Measurements from ENCODE around the gene AGAP5. TPM values are rescaled to one million over a fixed set of nuclear protein-coding genes. Genes with fewer than 3 reads are reported as not detected.
A peak's percentile ranks its signal among the peaks of the same experiment; 100 is the strongest.
"Not testable (repeated sequence)": the region's sequence is repeated elsewhere in the genome, so short reads cannot be mapped to it uniquely, and the experiment has no call there.

AGAP5 gene
- total RNA-seq, 1 donor from 2014 or later: 4.7 TPM

DNA sequence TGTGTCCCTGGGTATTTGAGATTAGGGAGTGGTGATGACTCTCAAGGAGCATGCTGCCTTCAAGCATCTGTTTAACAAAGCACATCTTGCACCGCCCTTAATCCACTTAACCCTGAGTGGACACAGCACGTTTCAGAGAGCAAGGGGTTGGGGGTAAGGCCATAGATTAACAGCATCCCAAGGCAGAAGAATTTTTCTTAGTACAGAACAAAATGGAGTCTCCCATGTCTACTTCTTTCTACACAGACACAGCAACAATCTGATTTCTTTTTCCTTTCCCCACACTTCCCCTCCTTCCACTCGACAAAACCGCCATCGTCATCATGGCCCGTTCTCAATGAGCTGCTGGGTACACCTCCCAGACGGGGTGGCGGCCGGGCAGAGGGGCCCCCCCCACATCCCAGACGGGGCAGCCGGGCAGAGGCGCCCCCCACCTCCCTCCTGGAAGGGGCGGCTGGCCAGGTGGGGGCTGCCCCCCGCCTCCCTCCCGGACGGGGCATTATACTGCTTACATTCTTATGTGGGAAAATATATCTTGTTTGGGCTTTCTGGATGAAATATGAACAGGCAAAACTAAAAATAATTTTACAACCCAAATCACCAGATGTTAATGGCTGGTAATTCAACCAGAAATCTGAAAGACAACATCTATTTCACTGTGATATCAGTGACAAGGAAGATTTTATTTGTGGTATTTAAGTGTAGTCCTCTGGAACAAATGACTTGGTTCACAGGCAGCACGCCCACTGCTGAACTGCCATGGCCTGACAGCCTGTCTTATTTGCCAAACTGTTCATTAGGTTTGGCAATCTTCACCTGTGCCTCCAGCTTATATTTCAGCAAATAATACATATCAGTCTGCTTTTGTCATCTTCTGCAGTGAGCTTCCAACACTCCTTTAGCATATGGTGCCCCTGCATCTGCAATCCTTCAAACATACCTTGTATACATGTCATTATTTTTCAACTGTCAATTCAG is 17.6 kb upstream of the AGAP5 start:
- peak overlapping the region; percentile 15 for H3K27ac ChIP-seq (ENCODE audit: low read depth, low read length)
- not testable (repeated sequence) for H3K27me3 ChIP-seq (ENCODE audit: control insufficient read depth in 3 of 3, insufficient read depth in 3 of 3, low read length in 3 of 3); H3K4me1 ChIP-seq (ENCODE audit: control insufficient read depth in 3 of 3, insufficient read depth in 3 of 3, low read length in 3 of 3); H3K4me3 ChIP-seq (ENCODE audit: low read length in 3 of 3); H3K9me3 ChIP-seq (ENCODE audit: control insufficient read depth in 3 of 3, low read length in 3 of 3); H3K9ac ChIP-seq (ENCODE audit: low read depth in 1 of 3, low read length in 3 of 3)
- peaks cover 17 to 38% (median 34%) of the 10 kb centered on the region in 3 donors for H3K36me3 ChIP-seq (ENCODE audit: control insufficient read depth in 3 of 3, insufficient read depth in 3 of 3, low read length in 3 of 3)

DNA sequence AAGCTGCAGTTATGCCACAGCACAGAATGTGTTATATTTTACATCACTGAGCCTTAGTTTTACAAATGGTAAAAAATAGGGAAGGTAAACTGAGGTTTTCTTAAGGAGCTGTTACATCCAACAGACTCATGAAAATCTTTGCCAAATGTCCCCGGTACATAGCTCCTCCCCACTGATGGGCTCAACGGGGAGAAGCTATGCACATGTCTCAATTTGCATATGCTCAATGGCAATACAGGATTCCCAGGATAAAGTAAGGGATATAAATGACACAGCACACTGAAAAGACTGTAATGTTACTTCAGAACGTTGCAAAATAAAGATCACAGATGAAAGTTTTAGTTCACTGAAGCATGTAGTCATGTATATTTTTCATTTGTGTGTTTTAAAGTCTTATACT is 16.6 kb upstream of the AGAP5 start:
- not testable (repeated sequence) for H3K27me3 ChIP-seq (ENCODE audit: control insufficient read depth in 3 of 3, insufficient read depth in 3 of 3, low read length in 3 of 3); H3K27ac ChIP-seq (ENCODE audit: low read depth, low read length); H3K4me1 ChIP-seq (ENCODE audit: control insufficient read depth in 3 of 3, insufficient read depth in 3 of 3, low read length in 3 of 3); H3K9me3 ChIP-seq (ENCODE audit: control insufficient read depth in 3 of 3, low read length in 3 of 3); H3K4me3 ChIP-seq (ENCODE audit: low read length in 3 of 3); H3K9ac ChIP-seq (ENCODE audit: low read depth in 1 of 3, low read length in 3 of 3)
- H3K36me3 ChIP-seq (ENCODE audit: control insufficient read depth in 3 of 3, insufficient read depth in 3 of 3, low read length in 3 of 3): peaks cover 13 to 32% (median 30%) of the 10 kb centered on the region in 3 donors

DNA sequence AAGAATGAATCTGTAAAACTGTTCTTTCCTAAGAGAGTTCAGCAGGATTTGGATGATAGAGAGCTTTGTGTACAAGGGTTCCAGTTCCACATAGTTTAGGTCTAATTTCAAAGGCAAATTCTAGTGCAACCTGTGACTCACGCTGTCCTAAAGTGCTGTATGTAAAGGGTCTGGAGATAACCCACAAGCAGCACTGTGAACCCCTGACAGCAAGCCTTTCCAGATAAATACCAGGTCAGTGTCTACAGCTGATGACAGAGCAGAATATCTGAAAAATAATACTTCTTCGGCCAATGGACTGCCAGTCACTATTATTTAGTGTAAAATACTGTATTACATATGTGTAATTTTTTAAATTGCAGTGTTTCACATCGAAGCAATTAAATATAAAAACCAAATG is 16.0 kb upstream of the AGAP5 start:
- not testable (repeated sequence) for H3K27me3 ChIP-seq (ENCODE audit: control insufficient read depth in 3 of 3, insufficient read depth in 3 of 3, low read length in 3 of 3); H3K9me3 ChIP-seq (ENCODE audit: control insufficient read depth in 3 of 3, low read length in 3 of 3); H3K4me1 ChIP-seq (ENCODE audit: control insufficient read depth in 3 of 3, insufficient read depth in 3 of 3, low read length in 3 of 3); H3K27ac ChIP-seq (ENCODE audit: low read depth, low read length); H3K9ac ChIP-seq (ENCODE audit: low read depth in 1 of 3, low read length in 3 of 3); H3K4me3 ChIP-seq (ENCODE audit: low read length in 3 of 3)
- peaks cover 13 to 29% (median 29%) of the 10 kb centered on the region in 3 donors for H3K36me3 ChIP-seq (ENCODE audit: control insufficient read depth in 3 of 3, insufficient read depth in 3 of 3, low read length in 3 of 3)

DNA sequence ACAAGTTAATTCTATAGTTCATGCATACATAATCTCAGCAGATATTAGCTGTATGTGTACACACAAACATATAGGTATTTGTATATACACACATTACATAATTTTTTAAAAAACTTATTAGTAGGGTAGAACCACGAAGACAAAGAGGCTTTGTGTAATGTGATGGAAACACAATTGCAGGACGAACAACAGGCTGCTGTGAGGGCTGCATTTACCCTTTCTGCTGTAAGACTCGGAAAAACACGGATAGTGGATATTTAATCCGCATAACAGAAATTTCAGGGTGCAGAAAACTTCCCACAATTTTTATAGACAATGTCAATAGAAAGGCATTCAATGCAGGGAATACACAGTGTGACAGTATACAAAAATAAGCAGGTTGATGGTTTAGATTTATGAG is 13.8 kb upstream of the AGAP5 start:
- H3K4me3 ChIP-seq (ENCODE audit: low read length in 3 of 3); H3K9me3 ChIP-seq (ENCODE audit: control insufficient read depth in 3 of 3, low read length in 3 of 3); H3K27me3 ChIP-seq (ENCODE audit: control insufficient read depth in 3 of 3, insufficient read depth in 3 of 3, low read length in 3 of 3); H3K9ac ChIP-seq (ENCODE audit: low read depth in 1 of 3, low read length in 3 of 3); H3K27ac ChIP-seq (ENCODE audit: low read depth, low read length); H3K4me1 ChIP-seq (ENCODE audit: control insufficient read depth in 3 of 3, insufficient read depth in 3 of 3, low read length in 3 of 3): not testable (repeated sequence)
- H3K36me3 ChIP-seq (ENCODE audit: control insufficient read depth in 3 of 3, insufficient read depth in 3 of 3, low read length in 3 of 3): peaks cover 5 to 13% (median 12%) of the 10 kb centered on the region in 3 donors

DNA sequence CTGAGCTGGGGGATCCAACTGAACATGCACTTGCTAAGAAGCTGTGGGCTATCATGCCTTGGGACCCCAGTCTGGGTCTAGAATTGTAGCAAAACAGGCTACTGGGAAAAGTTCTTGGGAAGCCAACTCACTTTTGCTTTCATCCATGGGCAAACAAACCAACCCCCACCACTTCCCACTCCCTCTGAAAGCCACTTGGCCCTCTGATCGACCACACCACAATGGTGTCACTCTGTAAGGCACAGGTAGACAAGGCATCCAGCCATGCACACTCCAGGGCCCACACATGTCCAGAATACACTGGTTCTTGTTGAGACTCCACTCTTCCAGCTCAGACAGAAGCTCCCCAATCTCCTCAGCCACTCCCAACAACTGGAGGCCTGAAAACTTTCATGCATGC is 10.2 kb upstream of the AGAP5 start:
- H3K9ac ChIP-seq (ENCODE audit: low read depth in 1 of 3, low read length in 3 of 3); H3K27ac ChIP-seq (ENCODE audit: low read depth, low read length); H3K36me3 ChIP-seq (ENCODE audit: control insufficient read depth in 3 of 3, insufficient read depth in 3 of 3, low read length in 3 of 3); H3K27me3 ChIP-seq (ENCODE audit: control insufficient read depth in 3 of 3, insufficient read depth in 3 of 3, low read length in 3 of 3); H3K4me3 ChIP-seq (ENCODE audit: low read length in 3 of 3); H3K4me1 ChIP-seq (ENCODE audit: control insufficient read depth in 3 of 3, insufficient read depth in 3 of 3, low read length in 3 of 3); H3K9me3 ChIP-seq (ENCODE audit: control insufficient read depth in 3 of 3, low read length in 3 of 3): not testable (repeated sequence)

DNA sequence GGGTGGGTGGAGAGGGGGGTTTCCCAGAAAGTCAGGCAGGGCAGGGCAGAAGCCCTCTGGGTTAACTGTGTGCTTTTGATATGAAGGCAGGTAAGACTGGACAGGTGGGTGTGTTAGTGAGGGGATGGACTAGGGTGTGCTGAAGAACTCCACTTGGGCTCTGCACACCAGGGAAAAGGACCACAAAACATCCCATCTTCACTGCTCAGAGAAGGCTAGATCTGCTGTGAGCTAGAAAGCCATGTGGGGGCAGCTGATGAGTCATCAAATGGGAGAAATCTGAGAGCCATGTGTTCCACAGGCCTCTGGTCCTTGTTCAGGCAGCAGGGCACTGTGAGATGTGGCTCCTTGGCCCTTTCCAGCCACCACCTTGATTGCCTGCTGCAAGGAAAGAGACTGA is 9.7 kb upstream of the AGAP5 start:
- not testable (repeated sequence) for H3K27me3 ChIP-seq (ENCODE audit: control insufficient read depth in 3 of 3, insufficient read depth in 3 of 3, low read length in 3 of 3); H3K27ac ChIP-seq (ENCODE audit: low read depth, low read length); H3K9ac ChIP-seq (ENCODE audit: low read depth in 1 of 3, low read length in 3 of 3); H3K36me3 ChIP-seq (ENCODE audit: control insufficient read depth in 3 of 3, insufficient read depth in 3 of 3, low read length in 3 of 3); H3K9me3 ChIP-seq (ENCODE audit: control insufficient read depth in 3 of 3, low read length in 3 of 3); H3K4me3 ChIP-seq (ENCODE audit: low read length in 3 of 3); H3K4me1 ChIP-seq (ENCODE audit: control insufficient read depth in 3 of 3, insufficient read depth in 3 of 3, low read length in 3 of 3)

DNA sequence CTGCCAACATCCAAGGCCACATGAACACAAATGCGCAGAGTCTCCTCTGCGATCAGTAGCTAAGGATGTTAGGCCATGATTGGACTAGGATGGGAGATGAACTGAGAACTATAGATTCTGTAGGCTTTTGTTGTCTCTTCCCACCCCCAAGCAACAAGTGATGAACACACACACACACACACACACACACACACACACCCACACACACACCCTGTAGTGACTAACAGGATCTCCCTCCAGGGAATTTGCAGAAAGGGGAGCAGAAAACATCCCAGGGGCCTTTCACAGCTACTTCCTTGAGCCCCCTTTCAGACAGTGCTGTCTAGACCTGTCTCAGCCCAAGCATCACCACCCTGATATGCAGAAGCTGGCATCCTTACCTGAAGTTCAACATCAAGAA is 8.6 kb upstream of the AGAP5 start:
- H3K36me3 ChIP-seq (ENCODE audit: control insufficient read depth in 3 of 3, insufficient read depth in 3 of 3, low read length in 3 of 3): not testable (repeated sequence)

DNA sequence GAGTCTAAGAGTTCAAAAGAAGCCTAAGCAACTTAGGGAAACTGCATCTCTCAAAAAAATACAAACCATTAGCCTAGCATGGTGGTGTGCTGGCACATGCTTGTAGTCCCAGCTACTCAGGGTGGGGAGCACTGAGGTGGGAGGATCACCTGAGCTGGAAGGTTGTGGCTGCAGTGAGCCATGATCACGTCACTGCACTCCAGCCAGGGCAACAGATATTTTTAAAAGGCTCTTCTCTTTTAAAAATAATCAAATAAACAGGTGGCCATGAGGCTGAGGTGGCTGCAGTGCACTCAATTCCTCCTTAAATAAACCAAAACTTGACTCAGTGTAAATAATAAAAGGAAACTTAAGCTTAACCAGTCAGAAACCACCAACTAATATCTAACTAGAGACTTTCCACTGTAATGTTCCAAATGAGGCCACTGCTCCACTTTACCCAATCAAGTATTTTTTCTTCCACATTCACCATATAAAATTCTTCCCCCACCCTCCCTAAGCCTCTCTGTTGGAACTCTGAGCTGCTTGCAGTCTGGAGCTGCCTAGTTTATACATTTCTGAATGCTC is 7.7 kb upstream of the AGAP5 start:
- H3K9me3 ChIP-seq (ENCODE audit: control insufficient read depth in 3 of 3, low read length in 3 of 3); H3K4me1 ChIP-seq (ENCODE audit: control insufficient read depth in 3 of 3, insufficient read depth in 3 of 3, low read length in 3 of 3); H3K27ac ChIP-seq (ENCODE audit: low read depth, low read length); H3K27me3 ChIP-seq (ENCODE audit: control insufficient read depth in 3 of 3, insufficient read depth in 3 of 3, low read length in 3 of 3); H3K4me3 ChIP-seq (ENCODE audit: low read length in 3 of 3); H3K36me3 ChIP-seq (ENCODE audit: control insufficient read depth in 3 of 3, insufficient read depth in 3 of 3, low read length in 3 of 3); H3K9ac ChIP-seq (ENCODE audit: low read depth in 1 of 3, low read length in 3 of 3): not testable (repeated sequence)

More for the DNA sequence above, 8.6 kb upstream of the AGAP5 start:
- H3K27ac ChIP-seq (ENCODE audit: low read depth, low read length); H3K27me3 ChIP-seq (ENCODE audit: control insufficient read depth in 3 of 3, insufficient read depth in 3 of 3, low read length in 3 of 3); H3K9me3 ChIP-seq (ENCODE audit: control insufficient read depth in 3 of 3, low read length in 3 of 3); H3K4me3 ChIP-seq (ENCODE audit: low read length in 3 of 3); H3K9ac ChIP-seq (ENCODE audit: low read depth in 1 of 3, low read length in 3 of 3); H3K4me1 ChIP-seq (ENCODE audit: control insufficient read depth in 3 of 3, insufficient read depth in 3 of 3, low read length in 3 of 3): not testable (repeated sequence)

DNA sequence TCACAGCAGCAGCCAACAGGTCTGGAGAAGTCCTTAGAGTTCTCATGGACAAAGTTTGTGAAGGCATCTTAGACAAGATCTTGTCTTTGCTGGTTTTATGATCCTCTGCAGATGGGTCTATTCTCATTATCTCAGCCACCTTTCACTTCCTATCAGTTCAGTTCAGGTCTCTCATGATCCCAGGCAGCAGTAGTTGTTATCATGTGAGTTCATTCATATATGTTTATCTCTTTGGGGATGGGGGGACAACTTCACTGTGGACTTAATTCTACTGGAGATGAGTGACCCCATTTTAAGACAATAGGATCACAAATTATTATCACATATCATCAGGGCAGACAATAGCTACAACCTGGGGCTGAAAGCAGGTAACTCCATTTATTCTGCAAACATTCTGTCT is 6.0 kb upstream of the AGAP5 start:
- not testable (repeated sequence) for H3K27ac ChIP-seq (ENCODE audit: low read depth, low read length); H3K4me3 ChIP-seq (ENCODE audit: low read length in 3 of 3); H3K9me3 ChIP-seq (ENCODE audit: control insufficient read depth in 3 of 3, low read length in 3 of 3); H3K27me3 ChIP-seq (ENCODE audit: control insufficient read depth in 3 of 3, insufficient read depth in 3 of 3, low read length in 3 of 3); H3K9ac ChIP-seq (ENCODE audit: low read depth in 1 of 3, low read length in 3 of 3); H3K36me3 ChIP-seq (ENCODE audit: control insufficient read depth in 3 of 3, insufficient read depth in 3 of 3, low read length in 3 of 3); H3K4me1 ChIP-seq (ENCODE audit: control insufficient read depth in 3 of 3, insufficient read depth in 3 of 3, low read length in 3 of 3)

DNA sequence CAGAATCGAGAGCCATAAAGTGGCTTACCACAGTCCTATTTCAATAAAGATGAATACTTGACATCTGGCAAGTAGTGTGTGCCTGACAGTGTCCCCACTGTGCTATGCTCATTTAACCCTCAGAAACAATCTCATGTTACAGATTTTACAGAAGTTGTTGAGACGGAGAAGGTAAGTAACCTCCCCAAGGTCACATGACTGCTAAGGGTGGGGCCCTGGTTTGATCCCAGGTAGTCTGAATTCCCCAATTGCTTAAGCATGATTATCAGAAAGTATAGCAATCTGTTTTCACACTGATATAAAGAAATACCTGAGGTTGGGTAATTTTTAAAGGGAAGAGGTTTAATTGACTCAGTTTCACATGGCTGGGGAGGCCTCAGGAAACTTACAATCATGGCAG is 910 bp upstream of the AGAP5 start:
- H3K4me3 ChIP-seq (ENCODE audit: low read length in 3 of 3); H3K4me1 ChIP-seq (ENCODE audit: control insufficient read depth in 3 of 3, insufficient read depth in 3 of 3, low read length in 3 of 3); H3K9ac ChIP-seq (ENCODE audit: low read depth in 1 of 3, low read length in 3 of 3); H3K36me3 ChIP-seq (ENCODE audit: control insufficient read depth in 3 of 3, insufficient read depth in 3 of 3, low read length in 3 of 3); H3K27me3 ChIP-seq (ENCODE audit: control insufficient read depth in 3 of 3, insufficient read depth in 3 of 3, low read length in 3 of 3); H3K9me3 ChIP-seq (ENCODE audit: control insufficient read depth in 3 of 3, low read length in 3 of 3); H3K27ac ChIP-seq (ENCODE audit: low read depth, low read length): not testable (repeated sequence)

Measured in skeletal muscle tissue (tissue), 4 donors.